ENCODE results near the gene PSMA6. TPM values are rescaled to one million over a fixed set of nuclear protein-coding genes. Genes with fewer than 3 reads are reported as not detected.
"Not testable (repeated sequence)": the region's sequence is repeated elsewhere in the genome, so short reads cannot be mapped to it uniquely, and the experiment has no call there.

Gene PSMA6
- total and polyA plus RNA-seq, 4 experiments from 2014 or later: 84.6 to 413 (median 207) TPM

DNA sequence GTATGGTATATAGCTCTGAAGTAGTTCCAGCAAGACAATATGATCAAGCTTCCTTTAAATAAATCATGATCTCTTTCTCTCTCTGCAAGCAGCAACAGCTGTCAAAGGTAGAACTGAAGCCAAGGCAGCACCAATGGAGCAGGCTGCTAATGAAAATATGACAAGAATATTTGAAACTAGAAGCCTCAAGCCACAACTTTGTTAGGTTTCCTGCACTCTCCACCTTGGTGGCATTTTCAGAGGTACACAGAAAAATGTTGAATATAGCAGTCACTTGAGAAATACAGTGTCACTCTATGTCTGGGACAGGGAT, 43.8 kb upstream of the PSMA6 start:
- intact Hi-C loops (cut with micrococcal nuclease): no loop called here
- Mint-ChIP-seq H3K27ac (no peak overlapping the region), H3K27me3 (no peaks in the 10 kb centered on the region), H3K36me3 (peaks cover 24 to 26% of the 10 kb centered on the region in 2 donors), H3K9me3 (no peaks in the 10 kb centered on the region), H3K4me1 (peaks cover 6 to 16% (median 10%) of the 10 kb centered on the region in 4 donors), H3K4me3 (no peak overlapping the region)
- Histone ChIP-seq H3K36me3 (ENCODE audit: insufficient read depth, low read length) (no peaks in the 10 kb centered on the region), H3K4me3 (ENCODE audit: low read length in 2 of 2) (no peak overlapping the region), H3K9me3 (ENCODE audit: control insufficient read depth in 1 of 2, low read length in 2 of 2) (no peaks in the 10 kb centered on the region), H3K27ac (ENCODE audit: low read depth, low read length) (no peak overlapping the region), H3K27me3 (ENCODE audit: insufficient read depth, low read length) (no peaks in the 10 kb centered on the region), H3K4me1 (ENCODE audit: insufficient read depth, low read length) (no peaks in the 10 kb centered on the region)
- POLR2A ChIA-PET (ENCODE audit: partially characterized antibody): no interaction called here
- DNase-seq: no peak
- CTCF ChIA-PET (ENCODE audit: partially characterized antibody): interaction anchor here (1.6 kb wide), 1 partner anchor 267 kb away, joined by 3 read pairs; no protein-coding TSS in a partner anchor

GRCh38 chr14:35250319-35250718, 41.9 kb upstream of the PSMA6 start:
- intact Hi-C loops (cut with micrococcal nuclease): no loop called here
- Histone ChIP-seq H3K4me1 (ENCODE audit: insufficient read depth, low read length) (no peaks in the 10 kb centered on the region), H3K9me3 (ENCODE audit: control insufficient read depth in 1 of 2, low read length in 2 of 2) (no peaks in the 10 kb centered on the region), H3K4me3 (ENCODE audit: low read length in 2 of 2) (no peak overlapping the region), H3K27me3 (ENCODE audit: insufficient read depth, low read length) (no peaks in the 10 kb centered on the region), H3K27ac (ENCODE audit: low read depth, low read length) (no peak overlapping the region), H3K36me3 (ENCODE audit: insufficient read depth, low read length) (no peaks in the 10 kb centered on the region)
- no peak for DNase-seq
- Mint-ChIP-seq H3K4me1 (peaks cover 19 to 28% (median 22%) of the 10 kb centered on the region in 4 donors), H3K36me3 (peaks cover 32 to 35% of the 10 kb centered on the region in 2 donors), H3K4me3 (no peak overlapping the region), H3K27ac (no peak overlapping the region), H3K27me3 (no peaks in the 10 kb centered on the region), H3K9me3 (no peaks in the 10 kb centered on the region)
- CTCF ChIA-PET (ENCODE audit: partially characterized antibody): interaction anchor here (1.0 to 1.5 kb wide), 2 partner anchors 11 to 68 kb away, joined by 3 read pairs; no protein-coding TSS in a partner anchor
- POLR2A ChIA-PET (ENCODE audit: partially characterized antibody): interaction anchor here (0.7 kb wide), 1 partner anchor 25 kb away, joined by 4 read pairs; no protein-coding TSS in a partner anchor

DNA sequence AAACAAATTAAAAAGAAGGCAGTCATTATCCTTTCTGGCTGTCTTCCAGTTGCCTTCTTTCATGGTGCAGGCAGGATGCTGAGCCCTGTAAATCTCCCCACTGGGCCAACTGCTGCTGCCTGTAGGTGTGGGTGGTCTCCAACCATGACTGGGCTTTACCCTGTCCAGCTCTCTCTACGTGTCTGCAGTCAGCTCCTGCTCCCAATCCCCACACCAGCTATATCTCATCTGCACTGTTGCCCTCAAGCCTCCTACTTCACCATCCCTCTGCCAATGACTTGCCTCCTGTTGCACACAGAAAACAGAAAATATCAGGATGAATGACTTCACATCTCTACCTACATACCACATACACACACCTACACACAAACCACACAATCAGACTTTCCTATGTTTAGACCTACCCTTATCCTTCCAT, 39.7 kb upstream of the PSMA6 start:
- H3K4me1 Mint-ChIP-seq: peaks cover 17 to 21% (median 20%) of the 10 kb centered on the region in 4 donors
- Histone ChIP-seq H3K4me3 (ENCODE audit: low read length in 2 of 2) (no peak overlapping the region), H3K27me3 (ENCODE audit: insufficient read depth, low read length) (no peaks in the 10 kb centered on the region), H3K9me3 (ENCODE audit: control insufficient read depth in 1 of 2, low read length in 2 of 2) (no peaks in the 10 kb centered on the region), H3K4me1 (ENCODE audit: insufficient read depth, low read length) (no peaks in the 10 kb centered on the region), H3K36me3 (ENCODE audit: insufficient read depth, low read length) (no peaks in the 10 kb centered on the region), H3K27ac (ENCODE audit: low read depth, low read length) (no peak overlapping the region)
- peaks cover 35 to 36% of the 10 kb centered on the region in 2 donors for H3K36me3 Mint-ChIP-seq
- ChIA-PET POLR2A (ENCODE audit: partially characterized antibody) (no interaction called here), CTCF (ENCODE audit: partially characterized antibody) (interaction anchor here (0.7 to 1.2 kb wide), 2 partner anchors 23 to 132 kb away, joined by 3 read pairs; no protein-coding TSS in a partner anchor)
- DNase-seq: no peak
- no peak overlapping the region for H3K4me3 Mint-ChIP-seq
- intact Hi-C loops (cut with micrococcal nuclease): no loop called here
- H3K27me3 Mint-ChIP-seq: no peaks in the 10 kb centered on the region
- H3K27ac Mint-ChIP-seq: peak overlapping the region in 5 of 7 donors; percentile 15 to 71 (median 24)
- peaks cover 0 to 1% (median 0%) of the 10 kb centered on the region in 8 donors for H3K9me3 Mint-ChIP-seq

GRCh38 chr14:35253056-35253455, 39.1 kb upstream of the PSMA6 start:
- CTCF ChIA-PET (ENCODE audit: partially characterized antibody): interaction anchor here (0.7 to 1.2 kb wide), 3 partner anchors 24 to 160 kb away, joined by 3 read pairs; no protein-coding TSS in a partner anchor
- H3K9me3 Mint-ChIP-seq; POLR2A ChIA-PET (ENCODE audit: partially characterized antibody); H3K36me3 ChIP-seq (ENCODE audit: insufficient read depth, low read length); H3K27me3 Mint-ChIP-seq; intact Hi-C loops (cut with micrococcal nuclease); H3K27me3 ChIP-seq (ENCODE audit: insufficient read depth, low read length); H3K4me3 ChIP-seq (ENCODE audit: low read length in 2 of 2); DNase-seq; H3K27ac ChIP-seq (ENCODE audit: low read depth, low read length); H3K9me3 ChIP-seq (ENCODE audit: control insufficient read depth in 1 of 2, low read length in 2 of 2); H3K4me1 ChIP-seq (ENCODE audit: insufficient read depth, low read length); H3K4me3 Mint-ChIP-seq: not testable (repeated sequence)
- peak overlapping the region in 2 of 7 donors; percentile 53 to 57 for H3K27ac Mint-ChIP-seq
- H3K36me3 Mint-ChIP-seq: peaks cover 35 to 39% of the 10 kb centered on the region in 2 donors
- peaks cover 17 to 19% (median 18%) of the 10 kb centered on the region in 4 donors for H3K4me1 Mint-ChIP-seq

GRCh38 chr14:35254034-35254622, 38.1 kb upstream of the PSMA6 start:
- intact Hi-C loops (cut with micrococcal nuclease): not testable (repeated sequence)
- CTCF ChIA-PET (ENCODE audit: partially characterized antibody): interaction anchor here (1.0 kb wide), 2 partner anchors 11 to 159 kb away, joined by 3 read pairs; no protein-coding TSS in a partner anchor

GRCh38 chr14:35254736-35255135, 37.4 kb upstream of the PSMA6 start:
- Histone ChIP-seq H3K9me3 (ENCODE audit: control insufficient read depth in 1 of 2, low read length in 2 of 2) (no peaks in the 10 kb centered on the region), H3K27me3 (ENCODE audit: insufficient read depth, low read length) (no peaks in the 10 kb centered on the region), H3K4me3 (ENCODE audit: low read length in 2 of 2) (no peak overlapping the region), H3K4me1 (ENCODE audit: insufficient read depth, low read length) (no peaks in the 10 kb centered on the region), H3K27ac (ENCODE audit: low read depth, low read length) (no peak overlapping the region), H3K36me3 (ENCODE audit: insufficient read depth, low read length) (no peaks in the 10 kb centered on the region)
- peaks cover 0 to 3% (median 0%) of the 10 kb centered on the region in 8 donors for H3K9me3 Mint-ChIP-seq
- H3K4me1 Mint-ChIP-seq: peaks cover 17 to 24% (median 18%) of the 10 kb centered on the region in 4 donors
- intact Hi-C loops (cut with micrococcal nuclease): no loop called here
- DNase-seq: no peak
- H3K27ac Mint-ChIP-seq: peak overlapping the region in 2 of 7 donors; percentile 38 to 64
- ChIA-PET CTCF (ENCODE audit: partially characterized antibody) (no interaction called here), POLR2A (ENCODE audit: partially characterized antibody) (no interaction called here)
- peaks cover 26 to 35% of the 10 kb centered on the region in 2 donors for H3K36me3 Mint-ChIP-seq
- peak overlapping the region in 1 of 8 donors; percentile 44 for H3K4me3 Mint-ChIP-seq
- no peaks in the 10 kb centered on the region for H3K27me3 Mint-ChIP-seq

More at GRCh38 chr14:35254034-35254622, 38.1 kb upstream of the PSMA6 start:
- H3K27me3 ChIP-seq (ENCODE audit: insufficient read depth, low read length); H3K4me3 ChIP-seq (ENCODE audit: low read length in 2 of 2); DNase-seq; POLR2A ChIA-PET (ENCODE audit: partially characterized antibody); H3K4me3 Mint-ChIP-seq; H3K9me3 ChIP-seq (ENCODE audit: control insufficient read depth in 1 of 2, low read length in 2 of 2); H3K4me1 ChIP-seq (ENCODE audit: insufficient read depth, low read length); H3K27ac ChIP-seq (ENCODE audit: low read depth, low read length); H3K36me3 ChIP-seq (ENCODE audit: insufficient read depth, low read length); H3K27me3 Mint-ChIP-seq; H3K9me3 Mint-ChIP-seq: not testable (repeated sequence)
- Mint-ChIP-seq H3K27ac (peak overlapping the region in 2 of 7 donors; percentile 76 to 77), H3K36me3 (peaks cover 26 to 35% of the 10 kb centered on the region in 2 donors), H3K4me1 (peaks cover 17 to 24% (median 18%) of the 10 kb centered on the region in 4 donors)

- H3K9me3 Mint-ChIP-seq: peaks cover 0 to 6% (median 0%) of the 10 kb centered on the region in 8 donors
- Histone ChIP-seq H3K9me3 (ENCODE audit: control insufficient read depth in 1 of 2, low read length in 2 of 2) (no peaks in the 10 kb centered on the region), H3K36me3 (ENCODE audit: insufficient read depth, low read length) (peaks cover 4% of the 10 kb centered on the region), H3K4me3 (ENCODE audit: low read length in 2 of 2) (no peak overlapping the region), H3K27ac (ENCODE audit: low read depth, low read length) (no peak overlapping the region), H3K27me3 (ENCODE audit: insufficient read depth, low read length) (no peaks in the 10 kb centered on the region), H3K4me1 (ENCODE audit: insufficient read depth, low read length) (no peaks in the 10 kb centered on the region)
- intact Hi-C loops (cut with micrococcal nuclease): no loop called here
- peaks cover 17 to 24% (median 18%) of the 10 kb centered on the region in 4 donors for H3K4me1 Mint-ChIP-seq
- peaks cover 27 to 36% of the 10 kb centered on the region in 2 donors for H3K36me3 Mint-ChIP-seq
- no peak for DNase-seq
- no peak overlapping the region for H3K4me3 Mint-ChIP-seq
- POLR2A ChIA-PET (ENCODE audit: partially characterized antibody): no interaction called here
- CTCF ChIA-PET (ENCODE audit: partially characterized antibody): interaction anchor here (1.6 kb wide), 1 partner anchor 150 kb away, joined by 3 read pairs; no protein-coding TSS in a partner anchor
- H3K27me3 Mint-ChIP-seq: no peaks in the 10 kb centered on the region
- H3K27ac Mint-ChIP-seq: peak overlapping the region in 1 of 7 donors; percentile 17
Measured at GRCh38 chr14:35255711-35256110, 36.5 kb upstream of the PSMA6 start.
